Vagina (tissue), 2 donors: ENCODE measurements around the gene SNX27. TPM values are rescaled to one million over a fixed set of nuclear protein-coding genes. Genes with fewer than 3 reads are reported as not detected.

Source experiments
- DNase-seq, 2 donors: peaks; one replicate each; pipeline ENCODE4 v3.0.0-alpha.2; 2017; ENCODE audit errors: extremely low spot score in 2 of 2
- H3K27ac ChIP-seq: fragments of 200-600 bp; sonication (generic); one replicate; pipeline ENCODE4 v1.5.1; 2019
- H3K27me3 ChIP-seq: fragments of 200-600 bp; sonication (generic); one replicate; pipeline ENCODE4 v1.5.1; 2019
- H3K36me3 ChIP-seq, 2 donors: fragments of 200-600 bp; sonication (generic); one replicate each; pipeline ENCODE4 v1.5.1; 2017 to 2019
- H3K4me1 ChIP-seq: fragments of 200-600 bp; sonication (generic); one replicate; pipeline ENCODE4 v1.5.1; 2019
- H3K4me3 ChIP-seq, 2 donors: fragments of 200-600 bp; sonication (generic); 1 replicate in 1 of 2; 2 replicates in 1 of 2; pipeline ENCODE4 v1.5.1; 2016 to 2019
- H3K9me3 ChIP-seq: fragments of 200-600 bp; sonication (generic); one replicate; pipeline ENCODE4 v1.5.1; 2019
- POLR2A ChIP-seq, 2 donors: fragments of 450-650 bp; IDR thresholded peaks; one replicate each; pipeline ENCODE4 v1.6.1; 2017; ENCODE audit warnings: antibody characterized with exemption in 2 of 2, mild to moderate bottlenecking in 2 of 2, moderate library complexity in 2 of 2
- POLR2AphosphoS5 ChIP-seq, 2 donors: sonication (generic); formaldehyde crosslinking; IDR thresholded peaks; one replicate each; pipeline ENCODE4 v1.9.0; 2017; ENCODE audit warnings: antibody characterized with exemption in 2 of 2, mild to moderate bottlenecking in 2 of 2, low read depth in 1 of 2; ENCODE audit not compliant: insufficient read depth in 1 of 2
- intact Hi-C: fragments of 100-400 bp; cut with DNase I; formaldehyde crosslinking; loops from one replicate; pipeline ENCODE4 v1.15.1; 2023
- total RNA-seq: library from RNA; depleted of rRNA; stranded (reverse); fragments of >200 nt; gene quantifications from one replicate; pipeline ENCODE4 v1.2.3, GENCODE V29; 2016
- TF ChIP-seq, protein P1 (sequence below), 3 experiments: fragments of 450-650 bp in 2 of 3; fragments of 200-600 bp in 1 of 3; sonication (generic) in 1 of 3; IDR thresholded peaks; one replicate each; pipeline ENCODE4 v1.5.1; 2017 to 2019; ENCODE audit warnings: antibody characterized with exemption in 3 of 3, mild to moderate bottlenecking in 2 of 3, moderate library complexity in 2 of 3

Gene SNX27
- total RNA-seq, 1 donor from 2014 or later: 50.6 TPM

DNA sequence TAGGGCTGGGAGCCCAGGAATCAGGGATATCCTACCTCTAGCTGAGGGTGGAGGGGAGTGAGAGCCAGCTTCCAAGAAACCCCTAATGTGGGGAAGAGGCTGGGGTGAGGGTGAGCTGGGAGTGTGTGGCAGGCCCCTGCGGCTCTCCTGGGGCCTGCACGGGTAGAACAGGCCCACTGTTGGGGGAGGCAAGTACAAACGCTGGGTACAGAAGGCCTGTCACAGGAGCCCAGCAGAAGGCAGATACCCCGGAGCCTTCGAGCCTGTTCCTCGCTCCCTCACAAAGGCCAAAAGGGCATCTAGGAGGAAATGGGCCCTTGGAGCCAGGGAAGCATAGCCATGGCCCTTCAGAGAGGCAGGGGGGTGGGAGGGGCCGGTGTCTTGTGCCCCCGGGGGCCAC is 91.1 kb downstream of the SNX27 start:
- no peak for DNase-seq
- no peaks in the 10 kb centered on the region for H3K4me1 ChIP-seq
- no peaks in the 10 kb centered on the region for H3K27me3 ChIP-seq
- TF ChIP-seq POLR2A (IDR thresholded peaks at IDR 0.05) (no peak), POLR2AphosphoS5 (IDR thresholded peaks at IDR 0.05; ENCODE audit: insufficient read depth in 1 of 2, low read depth in 1 of 2) (no peak)
- TF ChIP-seq, protein P1, sequence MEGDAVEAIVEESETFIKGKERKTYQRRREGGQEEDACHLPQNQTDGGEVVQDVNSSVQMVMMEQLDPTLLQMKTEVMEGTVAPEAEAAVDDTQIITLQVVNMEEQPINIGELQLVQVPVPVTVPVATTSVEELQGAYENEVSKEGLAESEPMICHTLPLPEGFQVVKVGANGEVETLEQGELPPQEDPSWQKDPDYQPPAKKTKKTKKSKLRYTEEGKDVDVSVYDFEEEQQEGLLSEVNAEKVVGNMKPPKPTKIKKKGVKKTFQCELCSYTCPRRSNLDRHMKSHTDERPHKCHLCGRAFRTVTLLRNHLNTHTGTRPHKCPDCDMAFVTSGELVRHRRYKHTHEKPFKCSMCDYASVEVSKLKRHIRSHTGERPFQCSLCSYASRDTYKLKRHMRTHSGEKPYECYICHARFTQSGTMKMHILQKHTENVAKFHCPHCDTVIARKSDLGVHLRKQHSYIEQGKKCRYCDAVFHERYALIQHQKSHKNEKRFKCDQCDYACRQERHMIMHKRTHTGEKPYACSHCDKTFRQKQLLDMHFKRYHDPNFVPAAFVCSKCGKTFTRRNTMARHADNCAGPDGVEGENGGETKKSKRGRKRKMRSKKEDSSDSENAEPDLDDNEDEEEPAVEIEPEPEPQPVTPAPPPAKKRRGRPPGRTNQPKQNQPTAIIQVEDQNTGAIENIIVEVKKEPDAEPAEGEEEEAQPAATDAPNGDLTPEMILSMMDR (IDR thresholded peaks at IDR 0.05): no peak
- no peak overlapping the region for H3K27ac ChIP-seq
- peaks cover 0 to 33% of the 10 kb centered on the region in 2 donors for H3K36me3 ChIP-seq
- no peak overlapping the region for H3K4me3 ChIP-seq
- intact Hi-C loops: no loop called here
- no peaks in the 10 kb centered on the region for H3K9me3 ChIP-seq

DNA sequence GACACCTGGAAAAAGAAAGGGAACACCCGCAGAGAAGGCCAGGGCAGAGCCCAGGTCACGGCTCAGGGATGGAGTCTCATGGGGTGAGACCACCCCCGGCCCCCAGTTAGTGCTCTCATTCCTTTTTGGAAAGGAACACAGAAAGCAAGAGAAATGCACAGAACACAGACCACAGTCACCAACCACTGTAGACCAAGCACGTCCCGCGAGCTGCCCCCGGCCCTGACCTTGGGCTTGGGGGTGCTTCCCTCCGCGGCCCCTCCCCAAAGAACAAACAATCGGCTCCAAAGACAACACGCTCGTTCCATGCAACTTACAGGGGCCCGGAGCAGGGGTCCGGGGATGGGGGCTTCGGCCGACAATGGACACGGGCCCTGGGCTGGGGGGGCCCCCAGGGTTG is 92.0 kb downstream of the SNX27 start:
- no peak for TF ChIP-seq POLR2AphosphoS5 (IDR thresholded peaks at IDR 0.05; ENCODE audit: insufficient read depth in 1 of 2, low read depth in 1 of 2)
- TF ChIP-seq, protein P1 (IDR thresholded peaks at IDR 0.05): no peak
- no peak for TF ChIP-seq POLR2A (IDR thresholded peaks at IDR 0.05)
- no peak for DNase-seq
- Histone ChIP-seq H3K27me3 (no peaks in the 10 kb centered on the region), H3K36me3 (peaks cover 0 to 27% of the 10 kb centered on the region in 2 donors), H3K27ac (no peak overlapping the region), H3K4me3 (no peak overlapping the region), H3K9me3 (no peaks in the 10 kb centered on the region), H3K4me1 (no peaks in the 10 kb centered on the region)
- intact Hi-C loops: no loop called here

DNA sequence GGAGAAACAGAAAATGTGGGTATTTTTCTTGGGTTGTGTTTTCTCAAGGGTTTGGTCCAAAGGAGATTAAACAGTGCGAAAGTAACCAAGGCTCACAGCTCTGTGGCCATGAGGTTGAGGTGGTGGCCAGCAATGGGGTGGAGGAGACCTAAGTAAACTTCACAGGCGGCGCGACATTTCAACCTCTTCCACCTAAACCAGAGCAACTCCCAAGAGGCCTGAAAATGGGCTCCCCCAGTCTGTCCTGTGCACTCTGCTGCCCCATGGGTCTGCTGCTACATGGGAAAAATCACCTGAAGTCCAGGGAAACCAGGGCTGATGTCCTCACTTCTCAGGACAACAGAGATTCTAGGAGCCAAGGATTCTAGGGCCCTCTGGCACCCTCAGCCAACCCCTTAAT is 92.4 kb downstream of the SNX27 start:
- H3K27ac ChIP-seq: no peak overlapping the region
- H3K36me3 ChIP-seq: peaks cover 0 to 24% of the 10 kb centered on the region in 2 donors
- H3K27me3 ChIP-seq: no peaks in the 10 kb centered on the region
- intact Hi-C loops: no loop called here
- no peak for DNase-seq
- no peak for TF ChIP-seq POLR2AphosphoS5 (IDR thresholded peaks at IDR 0.05; ENCODE audit: insufficient read depth in 1 of 2, low read depth in 1 of 2)
- TF ChIP-seq POLR2A (IDR thresholded peaks at IDR 0.05): no peak
- TF ChIP-seq, protein P1 (IDR thresholded peaks at IDR 0.05): no peak
- no peaks in the 10 kb centered on the region for H3K4me1 ChIP-seq
- no peaks in the 10 kb centered on the region for H3K9me3 ChIP-seq
- no peak overlapping the region for H3K4me3 ChIP-seq

DNA sequence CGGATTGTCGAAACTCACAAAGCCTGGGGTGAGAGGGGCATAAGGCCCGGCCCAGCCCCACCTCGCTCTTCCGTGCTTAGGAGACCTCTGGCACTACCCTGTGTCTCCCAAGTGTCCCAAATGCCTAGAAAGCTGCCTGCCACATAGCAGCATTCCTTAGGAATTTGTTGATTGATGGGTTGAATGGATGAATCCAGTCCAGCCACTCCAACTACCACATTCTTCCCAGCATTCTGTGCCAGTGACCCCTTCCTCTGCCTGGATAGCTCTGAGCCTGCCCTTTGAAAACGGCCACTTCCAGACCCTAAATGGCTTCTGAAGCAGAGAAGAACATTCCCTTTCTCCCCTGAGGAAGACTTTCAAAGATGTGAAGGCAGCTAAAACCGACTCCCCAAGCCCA is 93.3 kb downstream of the SNX27 start:
- intact Hi-C loops: no loop called here
- Histone ChIP-seq H3K27ac (no peak overlapping the region), H3K4me1 (no peaks in the 10 kb centered on the region), H3K9me3 (no peaks in the 10 kb centered on the region), H3K4me3 (no peak overlapping the region), H3K27me3 (no peaks in the 10 kb centered on the region), H3K36me3 (peaks cover 0 to 15% of the 10 kb centered on the region in 2 donors)
- no peak for DNase-seq
- TF ChIP-seq POLR2AphosphoS5 (IDR thresholded peaks at IDR 0.05; ENCODE audit: insufficient read depth in 1 of 2, low read depth in 1 of 2): no peak
- no peak for TF ChIP-seq POLR2A (IDR thresholded peaks at IDR 0.05)
- TF ChIP-seq, protein P1 (IDR thresholded peaks at IDR 0.05): no peak

GRCh38 chr1:151705753-151706463 is 94.1 kb downstream of the SNX27 start:
- Histone ChIP-seq H3K4me3 (no peak overlapping the region), H3K4me1 (no peaks in the 10 kb centered on the region), H3K27me3 (no peaks in the 10 kb centered on the region), H3K9me3 (no peaks in the 10 kb centered on the region), H3K27ac (no peak overlapping the region), H3K36me3 (peaks cover 0 to 9% of the 10 kb centered on the region in 2 donors)
- no peak for TF ChIP-seq POLR2AphosphoS5 (IDR thresholded peaks at IDR 0.05; ENCODE audit: insufficient read depth in 1 of 2, low read depth in 1 of 2)
- TF ChIP-seq, protein P1 (IDR thresholded peaks at IDR 0.05): no peak
- TF ChIP-seq POLR2A (IDR thresholded peaks at IDR 0.05): no peak
- intact Hi-C loops: no loop called here
- DNase-seq: no peak
